NCI-H1092 (cell line): Measurements from ENCODE around the gene HOGA1.
"Not testable (repeated sequence)": the region's sequence is repeated elsewhere in the genome, so short reads cannot be mapped to it uniquely, and the experiment has no call there.

ENCODE experiments used
- DNase-seq: peaks from one replicate; lab custom pipeline; 2025; lab: John Stamatoyannopoulos, UW

The HOGA1 gene

GRCh38 chr10:97611473-97611872, 27.3 kb downstream of the HOGA1 start:
- no peak for DNase-seq

- no peak for DNase-seq
Observed at GRCh38 chr10:97612386-97612785, 28.2 kb downstream of the HOGA1 start.

- DNase-seq, result no peak
Observed at GRCh38 chr10:97618285-97618684, 34.1 kb downstream of the HOGA1 start.

- DNase-seq, result no peak
Observed at GRCh38 chr10:97618733-97619132, 34.5 kb downstream of the HOGA1 start.

GRCh38 chr10:97623277-97623676, 39.1 kb downstream of the HOGA1 start:
- DNase-seq, result no peak

- DNase-seq, result no peak
Observed at GRCh38 chr10:97627731-97628130, 43.5 kb downstream of the HOGA1 start.

- no peak for DNase-seq
Observed at GRCh38 chr10:97628228-97628627, 44.0 kb downstream of the HOGA1 start.

- DNase-seq, result no peak
Observed at GRCh38 chr10:97629289-97629688, 45.1 kb downstream of the HOGA1 start.

- no peak for DNase-seq
Observed at GRCh38 chr10:97631098-97631497, 46.9 kb downstream of the HOGA1 start.

GRCh38 chr10:97632949-97633884, 49.0 kb downstream of the HOGA1 start, which contains the start of gene MORN4:
MORN4 (minus strand) TSS chr10:97633500; CDS start chr10:97619653, 13,847 bp downstream.
- peak; percentile 90 for DNase-seq

GRCh38 chr10:97633921-97634320, 49.7 kb downstream of the HOGA1 start:
- no peak for DNase-seq

- DNase-seq, result no peak
Observed at GRCh38 chr10:97635577-97635976, 51.4 kb downstream of the HOGA1 start.

- not testable (repeated sequence) for DNase-seq
Observed at GRCh38 chr10:97639090-97639489, 54.9 kb downstream of the HOGA1 start.

- DNase-seq, result peak; percentile 95
Observed at GRCh38 chr10:97640174-97640867, 56.1 kb downstream of the HOGA1 start, which contains the start of gene PI4K2A. PI4K2A (plus strand) TSS chr10:97640671; CDS start chr10:97640743, 72 bp downstream.

GRCh38 chr10:97640868-97641811, 57.0 kb downstream of the HOGA1 start:
- DNase-seq, result no peak

- not testable (repeated sequence) for DNase-seq
Observed at GRCh38 chr10:97642471-97643159, 58.4 kb downstream of the HOGA1 start.

GRCh38 chr10:97643441-97643985, 59.3 kb downstream of the HOGA1 start:
- no peak for DNase-seq

- DNase-seq, result no peak
Observed at GRCh38 chr10:97644936-97645335, 60.7 kb downstream of the HOGA1 start.

GRCh38 chr10:97647556-97647955, 63.4 kb downstream of the HOGA1 start:
- DNase-seq, result no peak

GRCh38 chr10:97648562-97649404, 64.6 kb downstream of the HOGA1 start:
- no peak for DNase-seq
